ENCODE results near the gene LTBP3. TPM values are rescaled to one million over a fixed set of nuclear protein-coding genes. Genes with fewer than 3 reads are reported as not detected.

The LTBP3 gene
- total and polyA plus RNA-seq, 9 of the 15 experiments (the other 6 are each of a cell fraction or from before 2014, with no cell fraction given), result 0.06 to 20.5 (median 4.8) TPM

GRCh38 chr11:65498977-65499712 lies 59.0 kb downstream of the LTBP3 start, which contains the start of gene MALAT1 (continued):
- TF ChIP-seq TAL1 (IDR thresholded peaks at IDR 0.05), result peak; percentile 20; the same call in 1 of the 2 replicates
- peak; percentile 78 for TF ChIP-seq NELFE (IDR thresholded peaks at IDR 0.05; ENCODE audit: insufficient read depth, insufficient read length)
- peak; percentile 97 for TF ChIP-seq BRD4 (IDR thresholded peaks at IDR 0.05)
- no peak for TF ChIP-seq CREB3L1 (IDR thresholded peaks at IDR 0.05; ENCODE audit: borderline replicate concordance, low read depth)
- peak; percentile 69; the same call in 1 of the 2 replicates for TF ChIP-seq ATF6 (CRISPR knock-in tag; IDR thresholded peaks at IDR 0.05)
- TF ChIP-seq MBD1 (CRISPR knock-in tag; IDR thresholded peaks at IDR 0.05), result no peak
- no peak for TF ChIP-seq ZNF280A (IDR thresholded peaks at IDR 0.05; ENCODE audit: low read depth, partially characterized antibody)
- no peak for TF ChIP-seq HMGN3 (IDR thresholded peaks at IDR 0.05; ENCODE audit: borderline replicate concordance, extremely low read depth, insufficient read length, low read depth, low read length)
- no peak for TF ChIP-seq HDAC2 (IDR thresholded peaks at IDR 0.05)
- TF ChIP-seq CBX3 (IDR thresholded peaks at IDR 0.05; ENCODE audit: borderline replicate concordance in 1 of 2, low read length in 2 of 2), result 0 out of 3 replicates have a peak, but pooled peaks of 1 of the 2 experiments have one; percentile 14
- TF ChIP-seq SMARCB1 (IDR thresholded peaks at IDR 0.05; ENCODE audit: insufficient read length, low read depth), result no peak
- TF ChIP-seq NFXL1 (CRISPR knock-in tag; IDR thresholded peaks at IDR 0.05), result peak; percentile 99
- peak; percentile 66; the same call in 1 of the 2 replicates for TF ChIP-seq ZNF175 (CRISPR knock-in tag; IDR thresholded peaks at IDR 0.05; ENCODE audit: low read depth)
- TF ChIP-seq MTA2 (IDR thresholded peaks at IDR 0.05; ENCODE audit: low read depth), result no peak
- TF ChIP-seq NCOA6 (IDR thresholded peaks at IDR 0.05), result peak; percentile 73
- 0 out of 4 replicates have a peak, but pooled peaks of 1 of the 2 experiments have one; percentile 73 for TF ChIP-seq KDM4B (IDR thresholded peaks at IDR 0.05; ENCODE audit: borderline replicate concordance in 2 of 2, low read depth in 1 of 2)
